GM20000 (cell line): ENCODE measurements around the gene AKAP8.
A peak's percentile ranks its signal among the peaks of the same experiment; 100 is the strongest.

Experiments used
- DNase-seq: peaks from one replicate; pipeline ENCODE4 v3.0.0; 2012; ENCODE audit warnings: low spot score
- TF ChIP-seq, protein P1 (sequence below): IDR thresholded peaks from 2 replicates; pipeline ENCODE4 v1.5.1; 2012; ENCODE audit warnings: mild to moderate bottlenecking, control low read depth; ENCODE audit errors: extremely low read depth, missing control alignments

The AKAP8 gene

DNA sequence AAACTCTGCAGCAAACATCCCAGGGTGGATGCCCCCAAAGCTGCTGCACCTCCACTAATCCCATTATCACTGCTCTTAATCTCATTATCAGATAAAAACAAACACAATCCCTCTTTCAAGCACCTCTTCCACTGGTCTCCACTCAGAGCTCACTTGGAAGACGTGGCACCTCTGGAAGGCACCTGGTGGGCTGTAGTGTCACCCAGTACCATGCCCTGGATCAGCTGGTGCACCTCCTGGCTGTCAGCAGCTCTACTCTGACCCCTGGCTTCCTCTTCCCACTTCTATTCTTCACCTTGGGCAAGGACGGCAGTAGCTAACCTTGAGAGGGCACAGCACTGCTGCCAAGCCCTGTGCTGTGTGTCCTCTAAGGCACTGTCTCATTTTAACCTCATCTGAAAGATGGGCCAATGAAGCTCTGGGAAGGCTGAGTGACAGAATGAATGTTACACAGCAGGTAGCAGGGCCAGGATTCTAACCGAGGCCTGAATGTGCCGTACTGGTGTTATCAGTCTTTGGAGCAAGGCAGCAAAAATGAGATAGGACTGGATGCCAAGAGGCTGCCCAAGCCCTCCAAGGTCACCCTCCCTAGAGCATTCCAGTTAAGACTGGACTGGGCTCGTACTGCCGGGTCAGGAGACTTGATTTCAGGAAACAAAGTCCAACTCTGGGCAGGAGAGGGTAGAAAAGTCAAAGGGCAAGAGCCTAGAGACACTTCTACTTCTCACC lies 54.6 kb downstream of the AKAP8 start:
- no peak for DNase-seq
- TF ChIP-seq, protein P1, sequence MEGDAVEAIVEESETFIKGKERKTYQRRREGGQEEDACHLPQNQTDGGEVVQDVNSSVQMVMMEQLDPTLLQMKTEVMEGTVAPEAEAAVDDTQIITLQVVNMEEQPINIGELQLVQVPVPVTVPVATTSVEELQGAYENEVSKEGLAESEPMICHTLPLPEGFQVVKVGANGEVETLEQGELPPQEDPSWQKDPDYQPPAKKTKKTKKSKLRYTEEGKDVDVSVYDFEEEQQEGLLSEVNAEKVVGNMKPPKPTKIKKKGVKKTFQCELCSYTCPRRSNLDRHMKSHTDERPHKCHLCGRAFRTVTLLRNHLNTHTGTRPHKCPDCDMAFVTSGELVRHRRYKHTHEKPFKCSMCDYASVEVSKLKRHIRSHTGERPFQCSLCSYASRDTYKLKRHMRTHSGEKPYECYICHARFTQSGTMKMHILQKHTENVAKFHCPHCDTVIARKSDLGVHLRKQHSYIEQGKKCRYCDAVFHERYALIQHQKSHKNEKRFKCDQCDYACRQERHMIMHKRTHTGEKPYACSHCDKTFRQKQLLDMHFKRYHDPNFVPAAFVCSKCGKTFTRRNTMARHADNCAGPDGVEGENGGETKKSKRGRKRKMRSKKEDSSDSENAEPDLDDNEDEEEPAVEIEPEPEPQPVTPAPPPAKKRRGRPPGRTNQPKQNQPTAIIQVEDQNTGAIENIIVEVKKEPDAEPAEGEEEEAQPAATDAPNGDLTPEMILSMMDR: no peak

DNA sequence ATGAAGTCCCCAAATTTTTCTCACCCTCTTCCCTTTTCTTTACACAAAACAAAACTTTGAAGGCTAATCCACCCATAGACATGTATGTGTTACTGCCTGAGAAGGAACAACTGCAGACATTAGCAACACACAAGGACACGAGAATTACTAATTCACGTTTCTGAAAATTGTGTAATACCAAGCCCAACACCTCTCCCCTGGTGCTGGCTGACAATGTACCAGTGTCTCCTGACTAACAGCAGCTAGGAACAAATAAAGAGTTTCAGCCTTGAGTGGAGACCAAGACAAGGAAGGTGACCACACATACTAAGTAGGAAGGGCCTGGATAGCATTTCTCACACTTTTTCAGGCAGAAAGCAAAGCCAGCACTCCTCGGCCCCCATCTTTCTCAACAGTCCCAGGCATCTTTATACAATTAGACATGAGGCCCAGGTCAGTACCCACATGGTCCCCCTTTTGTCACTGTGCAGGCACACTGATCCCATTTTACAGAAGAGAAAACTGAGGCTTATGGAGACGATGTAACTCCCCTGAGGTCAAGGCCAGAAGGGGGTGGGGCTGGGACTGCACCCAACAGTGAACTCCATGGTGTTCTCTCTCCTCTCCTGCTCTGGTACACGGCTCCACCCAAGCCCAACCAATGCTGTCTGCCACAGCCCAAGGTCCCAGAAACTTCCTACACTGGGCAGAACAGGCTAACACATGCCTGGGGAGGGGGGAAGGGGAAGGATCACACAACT lies 55.9 kb downstream of the AKAP8 start:
- no peak for DNase-seq
- TF ChIP-seq, protein P1: no peak

DNA sequence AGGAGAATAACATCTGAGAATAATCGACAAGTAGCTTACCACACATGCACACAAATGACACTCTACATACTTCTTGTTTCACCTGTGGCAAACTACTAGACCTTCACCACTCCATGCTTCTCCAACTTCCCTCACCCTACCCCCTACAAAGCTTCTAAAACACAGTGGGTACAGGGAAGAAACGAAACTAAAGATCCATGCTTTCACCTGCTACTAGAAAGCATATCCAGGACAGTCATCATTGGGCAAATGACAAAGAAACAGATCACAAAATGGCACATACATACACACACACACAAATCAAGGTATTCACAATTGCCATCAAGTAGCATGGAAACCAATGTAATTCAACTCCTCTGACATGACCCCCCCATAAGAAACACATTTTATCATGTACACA lies 57.8 kb downstream of the AKAP8 start:
- no peak for DNase-seq
- TF ChIP-seq, protein P1: no peak

DNA sequence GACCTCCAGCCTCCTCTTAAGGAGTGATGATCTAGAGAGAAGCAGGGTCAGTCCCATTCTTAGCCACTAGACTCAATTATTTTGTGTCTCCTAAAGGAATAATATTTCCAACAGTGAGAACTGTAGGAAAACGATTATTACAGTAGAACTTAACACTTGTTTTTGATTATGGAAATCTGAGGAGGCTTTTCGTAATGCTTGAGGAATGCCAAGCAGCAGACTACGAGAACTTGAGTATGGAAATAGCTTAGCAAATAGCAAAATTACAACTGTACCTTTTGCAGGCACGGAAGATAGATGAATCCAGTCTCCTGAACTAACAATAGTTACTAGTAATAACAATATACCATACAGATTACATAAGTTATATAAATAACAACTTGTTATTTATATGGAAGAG lies 59.5 kb downstream of the AKAP8 start:
- no peak for DNase-seq
- TF ChIP-seq, protein P1: no peak

DNA sequence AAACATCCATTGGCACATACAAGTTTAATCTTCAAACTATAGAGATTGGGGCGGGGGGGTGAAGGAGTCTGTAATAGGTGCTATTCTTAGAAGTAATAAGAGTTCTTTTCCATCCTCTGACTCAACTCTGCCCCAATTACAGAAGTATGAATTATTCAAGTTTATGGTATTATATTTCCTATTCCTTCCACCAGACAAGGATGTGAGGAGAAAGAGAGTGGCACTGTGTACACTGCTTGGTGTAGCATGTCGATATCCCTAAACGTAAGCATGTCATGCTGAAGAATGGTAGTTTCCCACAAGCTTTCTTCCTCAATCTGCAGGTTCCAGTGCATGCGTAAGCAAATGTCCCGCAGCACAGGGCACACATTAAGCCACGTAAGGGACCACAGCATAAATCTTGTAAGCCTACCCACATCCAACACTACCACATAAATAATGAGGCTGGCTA lies 61.3 kb downstream of the AKAP8 start:
- TF ChIP-seq, protein P1: no peak
- no peak for DNase-seq

DNA sequence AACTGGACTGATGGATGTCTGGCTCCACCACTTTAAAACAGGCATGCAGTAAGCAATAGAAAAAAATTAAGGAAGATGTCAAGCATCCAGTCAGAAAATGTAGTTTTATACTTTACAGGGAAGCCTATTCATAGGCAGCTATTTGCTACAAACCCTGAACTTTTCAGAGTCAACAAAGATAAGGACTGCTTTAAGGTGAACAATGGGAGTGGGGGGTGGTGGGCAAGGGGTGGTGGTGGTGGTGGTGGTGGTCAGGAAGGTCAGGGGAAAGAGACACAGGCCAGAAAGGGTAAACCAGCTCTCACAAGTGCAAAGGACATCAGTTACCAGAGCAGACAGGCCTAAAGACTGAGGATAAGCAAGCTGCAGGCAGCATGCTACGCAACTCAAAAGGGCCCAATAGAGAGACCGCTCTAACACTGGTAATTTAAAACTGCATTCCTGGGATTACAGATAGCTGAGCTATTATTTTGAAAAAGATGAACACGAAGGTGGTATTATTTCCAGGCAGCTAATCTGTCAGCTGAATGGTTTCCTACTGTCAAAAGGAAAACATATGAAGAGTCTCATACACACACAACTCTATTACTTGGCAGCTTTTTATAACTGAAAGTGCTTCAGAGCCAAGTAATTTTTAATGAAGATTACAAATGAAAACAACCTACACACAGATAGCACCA lies 62.1 kb downstream of the AKAP8 start:
- no peak for DNase-seq
- TF ChIP-seq, protein P1: no peak

DNA sequence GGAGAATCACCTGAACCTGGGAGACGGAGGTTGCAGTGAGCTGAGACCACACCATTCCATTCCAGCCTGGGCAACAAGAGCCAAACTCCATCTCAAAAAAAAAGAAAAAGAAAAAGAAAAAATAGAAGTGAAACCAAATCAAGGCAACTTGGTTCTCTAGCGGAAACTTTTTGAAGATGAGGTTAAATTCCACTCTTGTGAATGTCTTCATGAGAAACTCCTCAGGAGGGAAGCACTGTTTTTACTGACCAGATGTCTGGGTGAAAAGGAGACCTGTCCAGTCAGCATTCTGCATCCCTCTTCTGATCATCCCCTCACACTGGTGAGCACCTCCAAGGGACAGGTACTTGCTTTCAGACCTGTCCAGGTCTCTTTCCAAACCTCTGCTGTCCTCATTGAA lies 63.1 kb downstream of the AKAP8 start:
- peak; percentile 54 for DNase-seq
- TF ChIP-seq, protein P1: no peak
